Adrenal gland (tissue), 12 donors: ENCODE data around the gene OLIG1. TPM values are rescaled to one million over a fixed set of nuclear protein-coding genes. Genes with fewer than 3 reads are reported as not detected.

ENCODE experiments used
- DNase-seq, 7 donors: peaks; one replicate each; pipeline ENCODE4 v3.0.0-alpha.2; 2019 to 2020
- H3K27ac ChIP-seq, 5 donors: fragments of 200-600 bp; sonication (generic) in 4 of 5; 1 replicate in 3 of 5; 2 replicates in 2 of 5; pipeline versions ENCODE4 v1.5.1 to v1.8.0; 2016 to 2020; ENCODE audit warnings: mild to moderate bottlenecking in 1 of 5
- H3K27me3 ChIP-seq: fragments of 200-600 bp; 2 replicates; pipeline ENCODE4 v1.8.0; 2021
- H3K36me3 ChIP-seq, 2 donors: fragments of 200-600 bp; replicated peaks in 1 of 2; 1 replicate in 1 of 2; 2 replicates in 1 of 2; pipeline versions ENCODE4 v1.5.1 to v1.8.0; 2018 to 2022
- H3K4me1 ChIP-seq, 2 donors: fragments of 200-600 bp; replicated peaks in 1 of 2; 1 replicate in 1 of 2; 2 replicates in 1 of 2; pipeline versions ENCODE4 v1.5.1 to v1.8.0; 2018 to 2021
- H3K4me3 ChIP-seq, 4 donors: fragments of 200-600 bp; sonication (generic) in 3 of 4; one replicate each; pipeline ENCODE4 v1.5.1; 2016 to 2018
- H3K9me3 ChIP-seq, 3 donors: fragments of 200-600 bp; sonication (generic) in 1 of 3; replicated peaks in 1 of 3; 1 replicate in 2 of 3; 2 replicates in 1 of 3; pipeline versions ENCODE4 v1.5.1 to v1.8.0; 2016 to 2021
- POLR2A ChIP-seq, 2 donors: fragments of 450-650 bp; IDR thresholded peaks; one replicate each; pipeline ENCODE4 v1.6.1; 2017; ENCODE audit warnings: antibody characterized with exemption in 2 of 2, mild to moderate bottlenecking in 2 of 2, moderate library complexity in 1 of 2
- WGBS, 4 donors: extraction: QIAGEN DNeasy Blood & Tissue Kit in 2 of 4; methylation state at CpG; one replicate each; pipeline versions ENCODE4 v1.1.5 to v1.1.7; 2013 to 2017; 5-methylcytosine and 5-hydroxymethylcytosine counted together
- intact Hi-C, 2 donors: fragments of 100-400 bp; cut with DNase I; formaldehyde crosslinking; loops; one replicate each; pipeline versions ENCODE4 v1.14.1 to v1.15.0; 2022 to 2023
- polyA plus RNA-seq, 3 donors: library from polyadenylated mRNA; stranded (reverse); fragments of 200-250 nt in 2 of 3; fragments of 350-450 nt in 1 of 3; fragmentation: Illumina TruSeq in 1 of 3; extraction: RNeasy Lipid Tissue Mini Kit (QIAGEN cat#74804) in 1 of 3; gene quantifications; one replicate each; pipeline ENCODE4 v1.2.3, GENCODE V29; 2013 to 2014
- total RNA-seq, 9 donors: library from RNA; depleted of rRNA in 4 of 9; stranded (reverse); fragments of >200 nt in 4 of 9; fragments of 120-200 nt in 1 of 9; fragmentation: NEBNext Ultra II Directional in 1 of 9; extraction: Animal tissue kit (Norgen Biotek cat#: 25700) in 1 of 9; gene quantifications; one replicate each; pipeline versions ENCODE4 v1.1.0 to v1.2.4, GENCODE V29; 2013 to 2023
- TF ChIP-seq, protein P1 (sequence below), 6 experiments: fragments of 450-650 bp in 4 of 6; fragments of 200-600 bp in 2 of 6; sonication (generic) in 1 of 6; IDR thresholded peaks; 1 replicate in 5 of 6; 2 replicates in 1 of 6; pipeline versions ENCODE4 v1.5.1 to v1.8.0; 2016 to 2021; ENCODE audit warnings: antibody characterized with exemption in 6 of 6, mild to moderate bottlenecking in 2 of 6, moderate library complexity in 1 of 6
- donor health status: healthy with polysubstance abuse.
- donor health status: Bipolar disorder and iron deficiency.
- donor health status: DM: yes; HTN: yes; CAD: no.
- donor health status: DM: no; HTN: no; CAD: no.
- donor health status: DM: no; HTN: no; CAD: no.
- donor health status: DM: yes; HTN: yes; CAD: no.

OLIG1 gene
- total and polyA plus RNA-seq, 12 donors: 0.11 to 1.8 (median 0.50) TPM; not detected in 9

DNA sequence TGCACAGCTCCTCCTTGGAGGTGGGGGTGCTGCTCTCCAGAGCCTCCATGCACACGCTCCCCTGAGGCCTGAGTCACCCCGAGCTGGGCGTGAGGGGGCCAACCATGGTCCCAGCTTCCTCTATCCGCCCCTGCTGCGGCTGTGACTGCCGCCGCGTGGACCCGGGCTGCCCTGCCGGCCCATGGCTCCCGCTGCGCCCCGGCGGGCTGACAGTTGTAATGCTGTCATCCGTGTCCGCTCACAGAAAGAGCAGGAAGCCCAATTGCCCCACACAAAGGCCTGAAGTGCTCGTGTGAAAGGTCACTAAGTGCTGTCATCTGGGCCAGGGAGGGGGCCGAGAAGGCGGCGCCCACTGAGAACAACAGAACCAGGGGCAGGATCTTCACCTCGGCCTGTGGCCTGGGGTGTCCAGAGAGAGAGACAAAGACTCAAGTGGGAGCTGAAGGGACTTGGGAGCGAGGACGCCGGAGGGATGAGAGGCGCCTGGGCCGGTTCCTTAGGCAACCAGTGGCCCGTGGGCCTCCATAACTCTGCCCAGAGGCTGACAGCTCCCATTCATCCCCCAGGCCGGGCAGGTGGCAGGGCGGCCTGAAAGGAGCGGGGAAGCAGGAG is 31.5 kb downstream of the OLIG1 start:
- WGBS, 4 donors: 33 to 43% (median 41%) methylated on average over 17 to 30 of the region's 30 CpGs
- intact Hi-C loops: no loop called here
- no peaks in the 10 kb centered on the region for H3K4me1 ChIP-seq
- no peak for TF ChIP-seq POLR2A (IDR thresholded peaks at IDR 0.05)
- TF ChIP-seq, protein P1, sequence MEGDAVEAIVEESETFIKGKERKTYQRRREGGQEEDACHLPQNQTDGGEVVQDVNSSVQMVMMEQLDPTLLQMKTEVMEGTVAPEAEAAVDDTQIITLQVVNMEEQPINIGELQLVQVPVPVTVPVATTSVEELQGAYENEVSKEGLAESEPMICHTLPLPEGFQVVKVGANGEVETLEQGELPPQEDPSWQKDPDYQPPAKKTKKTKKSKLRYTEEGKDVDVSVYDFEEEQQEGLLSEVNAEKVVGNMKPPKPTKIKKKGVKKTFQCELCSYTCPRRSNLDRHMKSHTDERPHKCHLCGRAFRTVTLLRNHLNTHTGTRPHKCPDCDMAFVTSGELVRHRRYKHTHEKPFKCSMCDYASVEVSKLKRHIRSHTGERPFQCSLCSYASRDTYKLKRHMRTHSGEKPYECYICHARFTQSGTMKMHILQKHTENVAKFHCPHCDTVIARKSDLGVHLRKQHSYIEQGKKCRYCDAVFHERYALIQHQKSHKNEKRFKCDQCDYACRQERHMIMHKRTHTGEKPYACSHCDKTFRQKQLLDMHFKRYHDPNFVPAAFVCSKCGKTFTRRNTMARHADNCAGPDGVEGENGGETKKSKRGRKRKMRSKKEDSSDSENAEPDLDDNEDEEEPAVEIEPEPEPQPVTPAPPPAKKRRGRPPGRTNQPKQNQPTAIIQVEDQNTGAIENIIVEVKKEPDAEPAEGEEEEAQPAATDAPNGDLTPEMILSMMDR (IDR thresholded peaks at IDR 0.05): no peak
- H3K27me3 ChIP-seq: peaks cover 46% of the 10 kb centered on the region
- H3K4me3 ChIP-seq: no peak overlapping the region
- DNase-seq: no peak
- H3K36me3 ChIP-seq: no peaks in the 10 kb centered on the region
- H3K9me3 ChIP-seq: no peaks in the 10 kb centered on the region
- no peak overlapping the region for H3K27ac ChIP-seq

DNA sequence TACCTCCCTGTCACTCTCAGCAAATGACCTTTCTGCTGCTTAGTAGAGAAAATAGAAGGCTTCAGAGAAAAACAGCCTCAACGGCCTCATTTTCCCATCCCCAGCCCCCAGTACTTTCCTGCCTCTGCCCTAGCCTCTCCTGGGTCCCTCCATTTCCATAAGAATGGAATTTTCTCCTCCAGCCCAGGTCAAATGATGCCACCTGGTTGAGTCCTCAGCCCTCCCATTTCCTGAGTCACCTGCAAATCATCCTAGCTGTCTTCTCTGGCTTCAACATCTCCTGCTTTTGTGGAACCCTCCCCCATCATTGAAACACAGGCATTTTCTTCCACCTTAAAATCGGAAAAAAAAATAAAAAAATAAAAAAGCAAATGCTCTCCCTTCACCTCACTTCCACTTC is 35.1 kb downstream of the OLIG1 start:
- no peak for DNase-seq
- Histone ChIP-seq H3K9me3 (no peaks in the 10 kb centered on the region), H3K36me3 (no peaks in the 10 kb centered on the region), H3K27ac (no peak overlapping the region), H3K4me3 (no peak overlapping the region), H3K27me3 (peaks cover 62% of the 10 kb centered on the region), H3K4me1 (no peaks in the 10 kb centered on the region)
- no peak for TF ChIP-seq POLR2A (IDR thresholded peaks at IDR 0.05)
- TF ChIP-seq, protein P1 (IDR thresholded peaks at IDR 0.05): no peak
- intact Hi-C loops: no loop called here
- 11 to 25% (median 21%) methylated on average over 2 of the region's 2 CpGs for WGBS, 4 donors

DNA sequence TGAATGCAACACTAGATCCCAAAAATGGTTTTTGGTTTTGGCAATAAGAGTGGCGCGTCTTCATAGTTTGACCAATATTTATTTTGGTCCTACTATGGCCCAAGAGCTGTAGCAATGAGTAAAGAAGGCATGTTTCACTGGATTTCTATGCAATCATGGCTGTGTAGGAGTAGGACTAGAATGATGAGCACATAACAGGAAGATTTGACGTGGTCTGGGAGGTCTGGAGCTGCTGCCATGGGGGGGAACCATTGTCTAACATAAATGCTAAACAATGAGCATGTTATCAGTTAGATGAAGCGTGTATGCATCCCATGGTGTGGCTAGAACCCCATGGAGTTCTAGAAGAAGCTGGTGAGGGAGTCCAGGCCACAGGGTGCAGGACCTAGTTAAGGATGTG is 38.3 kb downstream of the OLIG1 start:
- Histone ChIP-seq H3K4me1 (no peaks in the 10 kb centered on the region), H3K4me3 (no peak overlapping the region), H3K27me3 (peaks cover 71% of the 10 kb centered on the region), H3K36me3 (no peaks in the 10 kb centered on the region), H3K9me3 (no peaks in the 10 kb centered on the region), H3K27ac (no peak overlapping the region)
- 68 to 80% (median 76%) methylated on average over 4 of the region's 4 CpGs for WGBS, 4 donors
- intact Hi-C loops: no loop called here
- no peak for TF ChIP-seq POLR2A (IDR thresholded peaks at IDR 0.05)
- no peak for DNase-seq

DNA sequence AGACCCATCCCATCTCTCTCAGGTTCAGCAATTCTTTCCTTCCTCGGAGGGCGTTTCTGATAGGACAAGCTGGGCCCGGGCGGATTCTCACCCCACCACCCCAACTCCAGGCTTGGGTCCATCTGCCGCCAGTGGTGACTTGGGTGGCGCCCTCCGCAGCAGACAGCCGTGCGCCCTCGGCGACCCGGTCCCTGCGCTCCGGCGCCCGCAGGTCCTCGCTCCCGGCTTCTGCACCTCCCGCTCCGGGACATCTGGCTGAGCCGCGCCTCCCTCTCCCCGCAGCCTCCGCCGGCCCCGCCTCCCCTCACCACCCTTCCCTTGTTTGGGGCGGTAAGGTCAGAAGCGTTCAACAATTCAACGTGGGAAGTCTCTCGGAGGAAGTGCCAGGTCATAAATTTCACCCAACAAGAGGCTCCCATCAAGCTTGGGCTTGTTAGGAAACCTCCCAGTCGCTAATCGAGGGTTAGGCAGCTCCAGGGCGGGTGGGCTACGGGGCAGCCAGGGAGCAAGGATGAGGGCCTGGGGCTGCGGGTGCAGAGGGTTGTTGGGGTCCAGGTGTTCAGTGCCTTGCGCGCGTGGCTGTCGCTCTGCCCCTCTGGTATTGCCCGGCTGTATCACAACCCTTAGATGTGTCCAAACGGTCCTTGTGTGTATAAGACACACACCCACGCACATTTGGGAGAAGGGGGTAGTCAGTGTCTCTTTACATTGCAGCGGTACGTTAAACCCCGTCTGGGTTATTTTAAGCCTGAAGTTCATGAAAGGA is 39.8 kb downstream of the OLIG1 start:
- H3K9me3 ChIP-seq: no peaks in the 10 kb centered on the region
- no peak overlapping the region for H3K4me3 ChIP-seq
- intact Hi-C loops: no loop called here
- peaks cover 61% of the 10 kb centered on the region for H3K27me3 ChIP-seq
- no peak overlapping the region for H3K27ac ChIP-seq
- no peaks in the 10 kb centered on the region for H3K36me3 ChIP-seq
- WGBS, 4 donors: 2 to 5% (median 3%) methylated on average over 24 to 45 of the region's 45 CpGs
- DNase-seq: no peak
- TF ChIP-seq POLR2A (IDR thresholded peaks at IDR 0.05): no peak
- TF ChIP-seq, protein P1 (IDR thresholded peaks at IDR 0.05): no peak
- no peaks in the 10 kb centered on the region for H3K4me1 ChIP-seq
